Measurements from ENCODE around the gene ABRAXAS1. TPM values are rescaled to one million over a fixed set of nuclear protein-coding genes. Genes with fewer than 3 reads are reported as not detected.

The ABRAXAS1 gene
- total and polyA plus RNA-seq, 2 of the 8 experiments (the other 6 are each of a cell fraction or from before 2014, with no cell fraction given): 11.4 to 32.1 TPM

DNA sequence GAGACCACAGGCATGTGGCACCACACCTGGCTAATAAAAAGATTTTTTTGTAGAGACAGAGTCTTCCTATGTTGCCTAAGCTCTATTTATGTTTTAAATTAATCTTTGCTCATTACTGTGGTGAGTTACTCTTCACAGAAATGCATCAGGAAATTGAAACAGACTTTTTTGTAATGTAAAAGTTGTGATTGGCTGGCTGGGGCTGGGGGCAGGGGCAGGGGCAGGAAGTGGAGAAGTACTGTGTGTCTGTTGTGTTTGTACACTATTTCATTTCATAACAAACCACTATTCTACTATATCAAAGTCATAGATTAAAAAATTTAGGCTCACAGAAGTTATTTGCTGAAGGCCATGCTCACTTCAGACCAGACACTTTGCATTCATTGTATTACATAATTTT lies 19.1 kb upstream of the ABRAXAS1 start:
- Histone ChIP-seq H3K56ac (replicated peaks; ENCODE audit: insufficient read length, low read depth, low read length) (no peak overlapping the region), H2AFZ (ENCODE audit: low read length) (peak overlapping the region; percentile 94), H3K14ac (ENCODE audit: insufficient read length) (no peak overlapping the region), H4K8ac (ENCODE audit: extremely low read depth, insufficient read depth, low read length) (no peak overlapping the region), H3K9me3 (ENCODE audit: insufficient read depth in 2 of 2, low read depth in 1 of 2, low read length in 1 of 2) (no peaks in the 10 kb centered on the region), H2BK120ac (replicated peaks; ENCODE audit: low read depth, low read length) (no peak overlapping the region), H2BK12ac (ENCODE audit: low read depth, low read length) (no peak overlapping the region), H3K4me2 (ENCODE audit: insufficient read depth in 1 of 2, low read depth in 2 of 2, low read length in 2 of 2) (no peak overlapping the region), H4K20me1 (replicated peaks in 1 of 2; ENCODE audit: control insufficient read depth in 1 of 2, insufficient read depth in 2 of 2, low read length in 2 of 2) (no peaks in the 10 kb centered on the region), H3K27me3 (replicated peaks in 1 of 4; ENCODE audit: control insufficient read depth in 3 of 4, extremely low read depth in 1 of 4, insufficient read depth in 3 of 4, low read length in 3 of 4) (no peaks in the 10 kb centered on the region), H3K9ac (replicated peaks in 1 of 4; ENCODE audit: extremely low read depth in 1 of 4, low read depth in 3 of 4, low read length in 3 of 4) (no peak overlapping the region), H4K5ac (ENCODE audit: insufficient read length, low read depth, low read length) (no peak overlapping the region), H3K79me1 (ENCODE audit: low read depth, low read length) (no peaks in the 10 kb centered on the region), H3K79me2 (ENCODE audit: control insufficient read depth in 1 of 2, insufficient read depth in 2 of 2, low read length in 2 of 2) (no peaks in the 10 kb centered on the region), H3K23me2 (ENCODE audit: low read depth, low read length) (no peaks in the 10 kb centered on the region), H3K4ac (replicated peaks; ENCODE audit: insufficient read length, low read depth, low read length) (no peak overlapping the region), H2BK15ac (ENCODE audit: low read length) (no peak overlapping the region), H3K18ac (ENCODE audit: extremely low read depth, low read length) (no peak overlapping the region), H3K4me1 (replicated peaks in 1 of 4; ENCODE audit: control insufficient read depth in 3 of 4, insufficient read depth in 4 of 4, low read length in 3 of 4) (no peaks in the 10 kb centered on the region), H3K4me3 (ENCODE audit: extremely low read depth in 1 of 4, insufficient read depth in 2 of 4, low read depth in 3 of 4, low read length in 4 of 4) (no peak overlapping the region), H3K27ac (ENCODE audit: low read depth, low read length) (no peak overlapping the region), H2AK5ac (ENCODE audit: low read depth, low read length) (no peak overlapping the region), H3K36me3 (ENCODE audit: control insufficient read depth in 2 of 4, insufficient read depth in 4 of 4, low read length in 3 of 4) (no peaks in the 10 kb centered on the region), H3K23ac (ENCODE audit: insufficient read length) (no peak overlapping the region), H2BK5ac (ENCODE audit: low read depth, low read length) (no peak overlapping the region), H4K91ac (replicated peaks; ENCODE audit: insufficient read length, low read length) (no peak overlapping the region), H2BK20ac (ENCODE audit: low read length) (no peak overlapping the region)
- FAIRE-seq: no peak
- ChIA-PET POLR2A (ENCODE audit: partially characterized antibody) (no interaction called here), CTCF (ENCODE audit: partially characterized antibody) (interaction anchor here (0.8 to 2.3 kb wide), 2 partner anchors 12 to 14 kb away, joined by 3 to 10 read pairs; no protein-coding TSS in a partner anchor)
- no peak for DNase-seq (ENCODE audit: low read depth in 1 of 2, low spot score in 2 of 2)
- no peak for TF ChIP-seq CBX8 (IDR thresholded peaks at IDR 0.05; ENCODE audit: borderline replicate concordance, low read depth, low read length)
- TF ChIP-seq BACH1 (IDR thresholded peaks at IDR 0.05; ENCODE audit: low read length): no peak
- no peak for TF ChIP-seq SP4 (IDR thresholded peaks at IDR 0.05; ENCODE audit: low read length)
- TF ChIP-seq NRF1 (IDR thresholded peaks at IDR 0.05; ENCODE audit: low read depth, low read length): no peak
- TF ChIP-seq SIX5 (IDR thresholded peaks at IDR 0.05; ENCODE audit: low read depth, low read length): no peak
- TF ChIP-seq SP1 (IDR thresholded peaks at IDR 0.05; ENCODE audit: low read depth, low read length): no peak
- TF ChIP-seq, protein P1, sequence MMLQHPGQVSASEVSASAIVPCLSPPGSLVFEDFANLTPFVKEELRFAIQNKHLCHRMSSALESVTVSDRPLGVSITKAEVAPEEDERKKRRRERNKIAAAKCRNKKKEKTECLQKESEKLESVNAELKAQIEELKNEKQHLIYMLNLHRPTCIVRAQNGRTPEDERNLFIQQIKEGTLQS (IDR thresholded peaks at IDR 0.05; ENCODE audit: insufficient read depth, low read depth, low read length): no peak
- TF ChIP-seq, protein P2, sequence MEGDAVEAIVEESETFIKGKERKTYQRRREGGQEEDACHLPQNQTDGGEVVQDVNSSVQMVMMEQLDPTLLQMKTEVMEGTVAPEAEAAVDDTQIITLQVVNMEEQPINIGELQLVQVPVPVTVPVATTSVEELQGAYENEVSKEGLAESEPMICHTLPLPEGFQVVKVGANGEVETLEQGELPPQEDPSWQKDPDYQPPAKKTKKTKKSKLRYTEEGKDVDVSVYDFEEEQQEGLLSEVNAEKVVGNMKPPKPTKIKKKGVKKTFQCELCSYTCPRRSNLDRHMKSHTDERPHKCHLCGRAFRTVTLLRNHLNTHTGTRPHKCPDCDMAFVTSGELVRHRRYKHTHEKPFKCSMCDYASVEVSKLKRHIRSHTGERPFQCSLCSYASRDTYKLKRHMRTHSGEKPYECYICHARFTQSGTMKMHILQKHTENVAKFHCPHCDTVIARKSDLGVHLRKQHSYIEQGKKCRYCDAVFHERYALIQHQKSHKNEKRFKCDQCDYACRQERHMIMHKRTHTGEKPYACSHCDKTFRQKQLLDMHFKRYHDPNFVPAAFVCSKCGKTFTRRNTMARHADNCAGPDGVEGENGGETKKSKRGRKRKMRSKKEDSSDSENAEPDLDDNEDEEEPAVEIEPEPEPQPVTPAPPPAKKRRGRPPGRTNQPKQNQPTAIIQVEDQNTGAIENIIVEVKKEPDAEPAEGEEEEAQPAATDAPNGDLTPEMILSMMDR (IDR thresholded peaks at IDR 0.05; ENCODE audit: control extremely low read depth in 1 of 3, insufficient read depth in 1 of 3, low read depth in 1 of 3, low read length in 3 of 3): no peak
- TF ChIP-seq GABPA (IDR thresholded peaks at IDR 0.05; ENCODE audit: borderline replicate concordance, insufficient read depth, low read length): no peak
- TF ChIP-seq SAP30 (IDR thresholded peaks at IDR 0.05; ENCODE audit: insufficient read depth, insufficient replicate concordance, low read length): no peak
- TF ChIP-seq POLR2AphosphoS5 (IDR thresholded peaks at IDR 0.05; ENCODE audit: low read depth, low read length): no peak
- TF ChIP-seq RBBP5 (IDR thresholded peaks at IDR 0.05; ENCODE audit: borderline replicate concordance, low read depth, low read length): no peak
- no peak for TF ChIP-seq SUZ12 (IDR thresholded peaks at IDR 0.05; ENCODE audit: low read length)

Data from H1 (cell line).